K562 treated with DMSO at 1 percent for 12 hours (cell line): Measurements from ENCODE around the gene TAF9. TPM values are rescaled to one million over a fixed set of nuclear protein-coding genes. Genes with fewer than 3 reads are reported as not detected.

ENCODE experiments used
- total RNA-seq: library from RNA; unstranded; fragments of 300-600 nt; gene quantifications from 2 replicates; pipeline ENCODE4 v1.2.3, GENCODE V29; 2022; ENCODE audit not compliant: insufficient read depth

TAF9 gene, protein sequence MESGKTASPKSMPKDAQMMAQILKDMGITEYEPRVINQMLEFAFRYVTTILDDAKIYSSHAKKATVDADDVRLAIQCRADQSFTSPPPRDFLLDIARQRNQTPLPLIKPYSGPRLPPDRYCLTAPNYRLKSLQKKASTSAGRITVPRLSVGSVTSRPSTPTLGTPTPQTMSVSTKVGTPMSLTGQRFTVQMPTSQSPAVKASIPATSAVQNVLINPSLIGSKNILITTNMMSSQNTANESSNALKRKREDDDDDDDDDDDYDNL
- total RNA-seq = 62.3 and 120 TPM in 2 replicates

DNA sequence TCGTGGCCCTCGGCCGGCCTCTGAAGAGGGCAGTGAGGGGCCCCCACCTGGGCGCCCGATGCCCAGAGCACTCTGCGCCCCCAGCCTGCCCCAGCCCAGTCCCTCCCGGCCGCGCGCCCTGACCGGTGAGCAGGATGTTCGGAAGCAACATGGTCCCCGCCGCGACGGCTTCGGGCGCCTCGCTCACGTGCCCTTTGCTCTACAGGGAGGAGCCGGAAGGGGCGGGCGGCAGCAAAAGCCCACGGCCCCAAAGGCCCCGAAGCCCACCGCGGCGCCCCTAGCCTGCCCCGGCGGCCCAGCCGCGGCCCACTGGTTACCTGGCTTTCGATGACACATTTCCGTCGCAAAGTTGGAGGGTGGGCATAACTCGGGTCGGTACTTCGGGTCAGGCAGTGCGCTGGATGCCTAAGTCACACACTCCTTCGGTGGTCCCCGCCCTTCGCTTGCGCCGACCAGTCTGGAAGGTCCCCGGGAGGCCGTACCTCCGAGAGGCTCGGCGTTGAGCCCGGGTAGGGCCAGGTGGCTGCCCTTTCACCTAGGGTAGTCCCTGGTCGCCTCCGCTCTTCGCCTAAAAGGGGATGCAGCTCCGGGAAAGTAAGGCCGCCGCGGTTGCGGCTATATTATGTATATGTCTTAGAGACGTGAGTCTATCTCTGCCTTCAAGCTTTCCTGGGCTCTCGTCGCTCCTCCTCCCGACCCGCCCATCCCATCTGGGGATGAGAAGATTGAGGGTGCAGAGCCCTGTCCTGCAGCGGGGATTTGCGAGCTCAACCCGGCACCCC lies at the start of gene TAF9, which contains the start of the genes AK6 and RAD17:
Gene TAF9 (minus strand): TSS at position 181 of the 782 bp plus-strand sequence. CDS start 3,783 bp downstream, outside the sequence.
Gene AK6 (minus strand): TSS at position 181 of the 782 bp plus-strand sequence. CDS start 30 bp downstream, at position 151.
Gene RAD17 (plus strand): TSS at position 479 of the 782 bp plus-strand sequence. CDS start 2,391 bp downstream, outside the sequence.

GRCh38 chr5:69414885-69415583 lies 45.7 kb upstream of the TAF9 start, which contains the start of gene MARVELD2:
Gene MARVELD2, plus strand, starts transcription at chr5:69415116. Its CDS starts 4,270 bp downstream, at chr5:69419386.

Other genes with a start within 250 kb of the TAF9 start
- 101 and 167 TPM in 2 replicates for gene CCNB1, start 202.4 kb downstream of the TAF9 start, total RNA-seq
- gene CENPH, start 179.9 kb downstream of the TAF9 start, total RNA-seq = 74.3 and 93.8 TPM in 2 replicates
- gene CDK7, start 134.6 kb downstream of the TAF9 start, total RNA-seq = 34.2 and 34.8 TPM in 2 replicates
- 1.5 and 4.7 TPM in 2 replicates for gene CCDC125, start 36.7 kb downstream of the TAF9 start, total RNA-seq
- 31.7 and 44.9 TPM in 2 replicates for gene AK6, start within 50 bp of the TAF9 start, total RNA-seq
- gene RAD17, start 298 bp upstream of the TAF9 start, total RNA-seq = 13.3 and 30.3 TPM in 2 replicates
- gene MARVELD2, start 45.6 kb upstream of the TAF9 start, total RNA-seq = 0.17 TPM in 1 of 2 replicates, not detected in the other
- not detected in 2 replicates for gene OCLN, start 123.3 kb upstream of the TAF9 start, total RNA-seq
- 11.2 and 27.2 TPM in 2 replicates for gene GTF2H2C, start 190.7 kb upstream of the TAF9 start, total RNA-seq